HCT116 (cell line): ENCODE results near the gene CHRND. TPM values are rescaled to one million over a fixed set of nuclear protein-coding genes. Genes with fewer than 3 reads are reported as not detected.

Experiments used
- ATAC-seq: fragments of 200-7000 bp; cut with Tn5 transposase; 2 replicates; pipeline ENCODE4 v1.9.1; 2020; ENCODE audit warnings: mild to moderate bottlenecking, moderate library complexity
- BruUV-seq: library from RNA; stranded (reverse); fragments of 400-500 nt; replicated peaks from 2 replicates; lab custom pipeline; 2021; lab: Mats Ljungman, UMichigan
- CTCF ChIA-PET: fragments of 300-600 bp; sonication (Branson Sonifier 250); formaldehyde crosslinking; loops from one replicate; lab custom pipeline; 2021; ENCODE audit warnings: antibody characterized with exemption; lab: Charles Lee
- POLR2A ChIA-PET: fragments of 300-600, 350-600 bp; sonication (Branson Sonifier 250); formaldehyde crosslinking; loops from one replicate; lab custom pipeline; 2021; ENCODE audit warnings: antibody characterized with exemption; lab: Charles Lee
- RAD21 ChIA-PET, 2 experiments: fragments of 300-600 bp; sonication (Branson Sonifier 250); formaldehyde crosslinking; loops; one replicate each; lab custom pipeline; 2023; ENCODE audit warnings: low total read pairs in 2 of 2; ENCODE audit not compliant: uncharacterized antibody in 2 of 2, unreplicated experiment in 2 of 2, low non-redundant PET in 1 of 2; lab: Charles Lee
- DNase-seq: peaks from one replicate; pipeline ENCODE4 v3.0.0-alpha.2; 2010; ENCODE audit warnings: low read depth, low spot score
- H2AFZ ChIP-seq: fragments of 200-600 bp; shearing (Covaris generic), sonication (generic); 2 replicates; pipeline ENCODE4 v1.6.1; 2017; ENCODE audit warnings: low read depth, mixed run types, mixed read lengths, antibody characterized with exemption, low read length; ENCODE audit not compliant: poor library complexity, severe bottlenecking
- H3K27ac ChIP-seq: 2 replicates; pipeline ENCODE4 v1.5.1; 2012; ENCODE audit warnings: low read depth, low read length
- H3K27me3 ChIP-seq: fragments of 200-600 bp; sonication (generic); 2 replicates; pipeline ENCODE4 v1.6.1; 2016; ENCODE audit warnings: mixed run types, low read length, mixed read lengths; ENCODE audit not compliant: insufficient read depth
- H3K36me3 ChIP-seq, 2 experiments: fragments of 200-500 bp in 1 of 2; fragments of 200-600 bp in 1 of 2; sonication (Bioruptor generic) in 1 of 2; sonication (generic) in 1 of 2; 2 replicates each; pipeline versions ENCODE4 v1.5.1 to v1.6.1; 2014 to 2016; ENCODE audit warnings: low read length in 2 of 2, inconsistent platforms in 1 of 2, mixed read lengths in 1 of 2, mixed run types in 1 of 2; ENCODE audit not compliant: insufficient read depth in 2 of 2, control insufficient read depth in 1 of 2
- H3K4me1 ChIP-seq, 2 experiments: fragments of 200-600 bp in 1 of 2; sonication (generic) in 1 of 2; 2 replicates each; pipeline versions ENCODE4 v1.5.1 to v1.6.1; 2012 to 2017; ENCODE audit warnings: low read length in 2 of 2, inconsistent platforms in 1 of 2, mild to moderate bottlenecking in 1 of 2, mixed read lengths in 1 of 2, mixed run types in 1 of 2, moderate library complexity in 1 of 2; ENCODE audit not compliant: insufficient read depth in 2 of 2, control insufficient read depth in 1 of 2
- H3K4me2 ChIP-seq: fragments of 200-600 bp; sonication (generic); 2 replicates; pipeline ENCODE4 v1.6.1; 2017; ENCODE audit warnings: mixed run types, low read length, mixed read lengths
- H3K4me3 ChIP-seq, 2 experiments: fragments of 200-600 bp in 1 of 2; sonication (generic) in 1 of 2; replicated peaks in 1 of 2; 2 replicates each; pipeline ENCODE4 v1.5.1; 2011 to 2016; ENCODE audit warnings: low read length in 2 of 2, control low read depth in 1 of 2, low read depth in 1 of 2, mild to moderate bottlenecking in 1 of 2, mixed read lengths in 1 of 2, mixed run types in 1 of 2
- H3K79me2 ChIP-seq: fragments of 200-600 bp; sonication (generic); 2 replicates; pipeline ENCODE4 v1.6.1; 2017; ENCODE audit warnings: mild to moderate bottlenecking, mixed run types, low read length, moderate library complexity, mixed read lengths; ENCODE audit not compliant: insufficient read depth
- H3K9ac ChIP-seq: fragments of 200-600 bp; sonication (generic); 2 replicates; pipeline ENCODE4 v1.6.1; 2016; ENCODE audit warnings: low read length, mixed read lengths
- H3K9me2 ChIP-seq: fragments of 200-600 bp; sonication (generic), shearing (Covaris generic); 2 replicates; pipeline ENCODE4 v1.6.1; 2017; ENCODE audit warnings: mixed run types, mild to moderate bottlenecking, moderate library complexity; ENCODE audit not compliant: insufficient read depth
- H3K9me3 ChIP-seq, 2 experiments: fragments of 200-500 bp in 1 of 2; fragments of 200-600 bp in 1 of 2; sonication (Bioruptor generic) in 1 of 2; sonication (generic) in 1 of 2; 2 replicates each; pipeline ENCODE4 v1.6.1; 2014 to 2017; ENCODE audit warnings: low read length in 2 of 2, mixed read lengths in 2 of 2, inconsistent platforms in 1 of 2, low read depth in 1 of 2, mild to moderate bottlenecking in 1 of 2, mixed run types in 1 of 2, moderate library complexity in 1 of 2; ENCODE audit not compliant: control insufficient read depth in 1 of 2, insufficient read depth in 1 of 2
- H4K20me1 ChIP-seq: fragments of 200-600 bp; sonication (generic), shearing (Covaris generic); 2 replicates; pipeline ENCODE4 v1.6.1; 2017; ENCODE audit warnings: mixed run types, mild to moderate bottlenecking, moderate library complexity; ENCODE audit not compliant: insufficient read depth
- CEBPB ChIP-seq: IDR thresholded peaks from 2 replicates; pipeline ENCODE4 v1.6.1; 2012; ENCODE audit warnings: low read depth
- CTCF ChIP-seq, 3 experiments: fragments of 200-600 bp in 1 of 3; sonication (generic) in 1 of 3; IDR thresholded peaks in 2 of 3; conservative IDR thresholded peaks in 1 of 3; 2 replicates each; pipeline ENCODE4 v1.5.1; 2012 to 2017; ENCODE audit warnings: low read depth in 2 of 3, low read length in 2 of 3, antibody characterized with exemption in 1 of 3, borderline replicate concordance in 1 of 3, control low read depth in 1 of 3, mild to moderate bottlenecking in 1 of 3, mixed read lengths in 1 of 3, mixed run types in 1 of 3, moderate library complexity in 1 of 3; ENCODE audit not compliant: insufficient read depth in 1 of 3
- ELF1 ChIP-seq: IDR thresholded peaks from 2 replicates; pipeline ENCODE4 v1.6.1; 2012; ENCODE audit warnings: low read depth, borderline replicate concordance
- EZH2 ChIP-seq: fragments of 200-600 bp; sonication (generic); IDR thresholded peaks from 2 replicates; pipeline ENCODE4 v1.6.1; 2017; ENCODE audit warnings: antibody characterized with exemption, mixed run types
- EZH2phosphoT487 ChIP-seq: fragments of 200-600 bp; IDR thresholded peaks from 2 replicates; pipeline ENCODE4 v1.6.1; 2018; ENCODE audit warnings: antibody characterized with exemption, borderline replicate concordance
- FOSL1 ChIP-seq: IDR thresholded peaks from 2 replicates; pipeline ENCODE4 v1.6.1; 2012; ENCODE audit warnings: low read depth
- JUND ChIP-seq: IDR thresholded peaks from 2 replicates; pipeline ENCODE4 v1.6.1; 2012
- MAX ChIP-seq: IDR thresholded peaks from 2 replicates; pipeline ENCODE4 v1.6.1; 2012
- POLR2AphosphoS5 ChIP-seq: IDR thresholded peaks from 2 replicates; pipeline ENCODE4 v1.6.1; 2011; ENCODE audit warnings: mild to moderate bottlenecking, low read depth, low read length, moderate library complexity
- RAD21 ChIP-seq: IDR thresholded peaks from 2 replicates; pipeline ENCODE4 v1.6.1; 2012; ENCODE audit warnings: low read depth, mild to moderate bottlenecking
- REST ChIP-seq: IDR thresholded peaks from 2 replicates; pipeline ENCODE4 v1.6.1; 2012; ENCODE audit warnings: low read depth
- SIN3A ChIP-seq: IDR thresholded peaks from 2 replicates; pipeline ENCODE4 v1.6.1; 2012; ENCODE audit warnings: low read depth
- SP1 ChIP-seq: IDR thresholded peaks from 2 replicates; pipeline ENCODE4 v1.6.1; 2012; ENCODE audit warnings: low read depth
- SRF ChIP-seq: IDR thresholded peaks from 2 replicates; pipeline ENCODE4 v1.6.1; 2012; ENCODE audit warnings: low read depth
- TCF7L2 ChIP-seq: IDR thresholded peaks from 2 replicates; pipeline ENCODE4 v1.7.0; 2011; ENCODE audit warnings: borderline replicate concordance, inconsistent platforms; ENCODE audit not compliant: insufficient read depth, insufficient read length; ENCODE audit errors: extremely low read depth
- YY1 ChIP-seq: IDR thresholded peaks from 2 replicates; pipeline ENCODE4 v1.6.1; 2011; ENCODE audit warnings: low read length, low read depth, moderate library complexity, mild to moderate bottlenecking; ENCODE audit not compliant: insufficient replicate concordance; ENCODE audit errors: extremely low read depth
- ZBTB33 ChIP-seq: IDR thresholded peaks from 2 replicates; pipeline ENCODE4 v1.6.1; 2011; ENCODE audit warnings: mild to moderate bottlenecking, low read length, moderate library complexity; ENCODE audit not compliant: insufficient replicate concordance; ENCODE audit errors: extremely low read depth
- ZFX ChIP-seq: fragments of 450-650 bp; IDR thresholded peaks from 2 replicates; pipeline ENCODE4 v1.6.1; 2017
- ZNF274 ChIP-seq: fragments of 200-500 bp; sonication (Bioruptor generic); IDR thresholded peaks from 2 replicates; pipeline ENCODE4 v1.6.1; 2014; ENCODE audit warnings: mild to moderate bottlenecking, low read depth, low read length, inconsistent platforms
- intact Hi-C: fragments of 100-400 bp; cut with micrococcal nuclease; formaldehyde crosslinking; loops from 2 replicates; pipeline ENCODE4 v1.10.0; 2022
- total RNA-seq: library from RNA; stranded (reverse); gene quantifications from one replicate; pipeline ENCODE4 v1.2.1, GENCODE V29; 2021; ENCODE audit not compliant: unreplicated experiment

Gene CHRND
- total RNA-seq, 1 experiment from 2014 or later = not detected

DNA sequence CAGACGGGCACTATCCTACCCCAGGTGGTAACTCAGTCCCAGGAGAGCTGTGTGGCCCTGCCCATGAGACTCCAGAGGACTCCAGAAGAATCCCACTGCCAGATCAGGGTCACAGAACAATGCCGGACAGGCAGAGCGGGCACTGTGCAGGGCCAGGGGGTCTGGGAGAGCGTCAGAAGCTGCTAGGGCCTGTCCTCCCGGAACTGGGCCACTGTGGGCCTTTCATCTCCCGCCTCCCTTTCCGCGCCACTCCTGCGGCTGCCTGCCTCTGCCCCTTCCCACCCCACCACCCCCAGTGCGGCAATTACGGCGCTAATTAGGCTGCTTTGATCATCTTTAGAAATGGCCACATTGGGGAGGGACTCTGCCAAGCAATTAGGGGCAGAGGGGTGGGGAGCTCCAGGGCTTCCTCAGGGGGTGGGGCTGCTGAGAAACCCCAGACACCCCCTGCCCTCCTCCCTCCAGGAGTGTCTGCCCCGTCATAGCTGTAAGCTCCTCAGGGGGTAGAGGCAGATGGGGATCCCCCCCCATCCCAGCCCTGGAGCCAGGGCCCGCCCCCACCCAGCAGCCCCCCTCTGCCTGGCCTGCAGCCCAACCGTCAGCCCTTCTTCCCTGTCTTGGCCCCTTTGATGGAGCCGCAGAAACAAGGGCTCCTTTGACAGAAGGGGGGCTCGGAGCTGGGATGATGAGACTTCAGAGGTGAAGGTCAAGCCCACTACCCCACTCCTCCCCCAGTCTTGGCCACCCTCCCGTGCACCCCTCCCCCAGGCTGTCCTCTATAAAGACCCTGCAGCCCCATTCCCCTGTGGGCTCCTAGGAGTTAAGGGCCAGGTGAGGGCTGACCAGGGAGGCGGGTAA, 6.2 kb upstream of the CHRND start, which contains the start of gene PRSS56:
Gene PRSS56 (plus strand): TSS at position 808 of the 858 bp plus-strand sequence. CDS start 211 bp downstream, outside the sequence.
- H3K79me2 ChIP-seq = no peaks in the 10 kb centered on the region
- TF ChIP-seq FOSL1 = no peak
- no peak for TF ChIP-seq SIN3A
- no peak for TF ChIP-seq CTCF (IDR thresholded peaks at IDR 0.05 in 2 of 3, conservative IDR thresholded peaks at IDR 0.05 in 1 of 3; ENCODE audit: borderline replicate concordance in 1 of 3, insufficient read depth in 1 of 3, low read depth in 2 of 3, low read length in 2 of 3)
- TF ChIP-seq ZBTB33 = no peak
- TF ChIP-seq MAX = no peak
- TF ChIP-seq ELF1 = no peak
- no peak for TF ChIP-seq SRF
- TF ChIP-seq POLR2AphosphoS5 = no peak
- TF ChIP-seq ZNF274 = no peak
- no peak for TF ChIP-seq RAD21
- TF ChIP-seq EZH2phosphoT487 = no peak
- TF ChIP-seq YY1 = no peak
- TF ChIP-seq TCF7L2 = no peak
- TF ChIP-seq REST = no peak
- no peak for TF ChIP-seq CEBPB
- no peak for TF ChIP-seq ZFX
- TF ChIP-seq SP1 = no peak
- no peak for TF ChIP-seq JUND
- no peak for TF ChIP-seq EZH2

More for the DNA sequence above, 6.2 kb upstream of the CHRND start, which contains the start of gene PRSS56:
- CTCF ChIA-PET = interaction anchor here (1.0 kb wide), 1 partner anchor 73 kb away, joined by 3 read pairs; no protein-coding TSS in a partner anchor
- Histone ChIP-seq H3K4me3 (no peak within 1 kb of the TSS), H3K4me2 (no peak within 1 kb of the TSS), H3K4me1 (peaks cover 0 to 6% of the 10 kb centered on the region in 2 experiments; a peak in 1 of 4 replicates), H3K9me2 (no peaks in the 10 kb centered on the region), H3K9me3 (no peaks in the 10 kb centered on the region), H3K27me3 (no peaks in the 10 kb centered on the region), H2AFZ (no peak within 1 kb of the TSS), H3K9ac (no peak within 1 kb of the TSS), H3K27ac (no peak within 1 kb of the TSS), H4K20me1 (no peaks in the 10 kb centered on the region), H3K36me3 (no peaks in the 10 kb centered on the region)
- ATAC-seq (no peak), DNase-seq (no peak)
- BruUV-seq = no TSS peak
- RAD21 ChIA-PET = interaction anchor here in 1 of 2 experiments (1.1 kb wide), 1 partner anchor 73 kb away, joined by 3 read pairs; no protein-coding TSS in a partner anchor
- POLR2A ChIA-PET = no interaction called here
- intact Hi-C loops = loop anchor here (10.0 kb wide), 1 partner anchor 175 kb away; no protein-coding TSS in a partner anchor
